Spleen (tissue), 7 donors: ENCODE results near the gene KCNE4.

Experiments
- POLR2A ChIP-seq, 3 donors: fragments of 450-650 bp; IDR thresholded peaks; one replicate each; pipeline ENCODE4 v1.5.1; 2017; ENCODE audit warnings: antibody characterized with exemption in 3 of 3, mild to moderate bottlenecking in 1 of 3
- POLR2AphosphoS5 ChIP-seq, 3 donors: sonication (generic); formaldehyde crosslinking; IDR thresholded peaks; one replicate each; pipeline ENCODE4 v1.5.1; 2017; ENCODE audit warnings: antibody characterized with exemption in 3 of 3
- TF ChIP-seq, protein P1 (sequence below), 11 experiments: fragments of 200-600 bp in 7 of 11; fragments of 450-650 bp in 4 of 11; sonication (generic) in 4 of 11; IDR thresholded peaks in 8 of 11; conservative IDR thresholded peaks in 3 of 11; 1 replicate in 7 of 11; 2 replicates in 4 of 11; pipeline versions ENCODE4 v1.4.0 to v1.8.0; 2016 to 2021; ENCODE audit warnings: antibody characterized with exemption in 11 of 11, inconsistent platforms in 4 of 11, mild to moderate bottlenecking in 1 of 11
- donor health status: DM: no; HTN: no; CAD: no; lungs with moderate emphysema.
- donor health status: DM: no; HTN: no; CAD: no.
- donor health status: DM: no; HTN: no; CAD: no.

GRCh38 chr2:223062396-223062795, 10.4 kb downstream of the KCNE4 start:
- TF ChIP-seq, protein P1, sequence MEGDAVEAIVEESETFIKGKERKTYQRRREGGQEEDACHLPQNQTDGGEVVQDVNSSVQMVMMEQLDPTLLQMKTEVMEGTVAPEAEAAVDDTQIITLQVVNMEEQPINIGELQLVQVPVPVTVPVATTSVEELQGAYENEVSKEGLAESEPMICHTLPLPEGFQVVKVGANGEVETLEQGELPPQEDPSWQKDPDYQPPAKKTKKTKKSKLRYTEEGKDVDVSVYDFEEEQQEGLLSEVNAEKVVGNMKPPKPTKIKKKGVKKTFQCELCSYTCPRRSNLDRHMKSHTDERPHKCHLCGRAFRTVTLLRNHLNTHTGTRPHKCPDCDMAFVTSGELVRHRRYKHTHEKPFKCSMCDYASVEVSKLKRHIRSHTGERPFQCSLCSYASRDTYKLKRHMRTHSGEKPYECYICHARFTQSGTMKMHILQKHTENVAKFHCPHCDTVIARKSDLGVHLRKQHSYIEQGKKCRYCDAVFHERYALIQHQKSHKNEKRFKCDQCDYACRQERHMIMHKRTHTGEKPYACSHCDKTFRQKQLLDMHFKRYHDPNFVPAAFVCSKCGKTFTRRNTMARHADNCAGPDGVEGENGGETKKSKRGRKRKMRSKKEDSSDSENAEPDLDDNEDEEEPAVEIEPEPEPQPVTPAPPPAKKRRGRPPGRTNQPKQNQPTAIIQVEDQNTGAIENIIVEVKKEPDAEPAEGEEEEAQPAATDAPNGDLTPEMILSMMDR (IDR thresholded peaks at IDR 0.05 in 8 of 11, conservative IDR thresholded peaks at IDR 0.05 in 3 of 11): no peak
- TF ChIP-seq POLR2AphosphoS5 (IDR thresholded peaks at IDR 0.05): no peak
- no peak for TF ChIP-seq POLR2A (IDR thresholded peaks at IDR 0.05)
